ENCODE results near the gene METTL24.

- TF ChIP-seq CTCF (IDR thresholded peaks at IDR 0.05) (no peak), POLR2A (IDR thresholded peaks at IDR 0.05; ENCODE audit: low read depth) (no peak), POLR2AphosphoS5 (IDR thresholded peaks at IDR 0.05) (no peak)
Measured at GRCh38 chr6:110221738-110222137, 136.4 kb downstream of the METTL24 start.

All from esophagus muscularis mucosa (tissue), 3 donors.